HG03064 (cell line): ENCODE data around the gene GSG1L.

Experiments
- ATAC-seq: cut with Tn5 transposase; IDR thresholded peaks from one replicate; pipeline ENCODE4 v1.9.1; 2021; ENCODE audit warnings: low read depth; ENCODE audit not compliant: unreplicated experiment

GSG1L gene

DNA sequence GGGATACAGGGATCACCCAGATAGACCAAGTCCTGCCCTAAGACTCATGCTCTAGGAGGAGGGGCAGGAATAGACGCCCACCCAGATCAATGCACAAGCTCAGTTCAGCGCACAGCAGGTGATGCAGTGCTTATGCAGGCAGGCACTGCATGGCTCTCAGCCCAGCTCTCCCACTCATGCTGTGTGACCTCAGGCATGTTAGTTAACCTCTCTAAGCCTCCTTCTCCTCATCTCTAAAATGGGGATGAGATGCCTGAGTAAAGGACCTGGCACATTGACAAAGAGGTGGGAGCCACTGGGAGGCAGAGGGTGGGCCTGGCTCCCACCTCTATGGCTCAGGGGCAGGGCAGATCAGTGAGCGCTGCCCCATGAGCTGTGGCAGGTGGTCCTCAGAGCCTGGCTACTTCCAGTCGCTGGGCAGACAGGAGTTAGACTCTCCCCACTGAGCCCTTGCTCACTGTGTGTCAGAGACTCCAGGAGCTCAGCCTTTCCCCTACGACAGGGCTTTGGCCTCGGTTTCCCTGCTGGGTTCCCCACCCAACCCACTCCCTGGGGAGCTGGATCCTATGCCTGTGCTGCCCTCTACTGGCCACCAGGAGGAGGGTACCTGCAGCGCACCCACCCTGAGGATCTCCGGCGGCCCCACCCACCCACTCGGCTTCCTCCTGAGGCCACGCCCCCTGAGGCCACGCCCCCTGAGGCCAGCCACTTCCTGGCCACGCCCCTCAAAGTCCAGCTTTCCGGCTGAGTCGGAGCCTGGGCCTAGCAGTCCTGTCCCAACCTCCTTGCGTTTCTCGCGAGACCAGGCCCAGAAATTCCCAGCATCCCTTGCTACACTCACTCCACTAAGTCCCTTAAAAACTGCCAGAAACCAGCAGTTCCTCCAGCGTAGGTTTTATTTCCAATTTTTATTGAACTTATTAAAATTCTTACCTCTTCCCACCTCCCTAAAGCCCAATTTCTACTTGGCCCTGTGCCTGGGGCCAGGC lies 196.1 kb downstream of the GSG1L start:
- no peak for ATAC-seq

DNA sequence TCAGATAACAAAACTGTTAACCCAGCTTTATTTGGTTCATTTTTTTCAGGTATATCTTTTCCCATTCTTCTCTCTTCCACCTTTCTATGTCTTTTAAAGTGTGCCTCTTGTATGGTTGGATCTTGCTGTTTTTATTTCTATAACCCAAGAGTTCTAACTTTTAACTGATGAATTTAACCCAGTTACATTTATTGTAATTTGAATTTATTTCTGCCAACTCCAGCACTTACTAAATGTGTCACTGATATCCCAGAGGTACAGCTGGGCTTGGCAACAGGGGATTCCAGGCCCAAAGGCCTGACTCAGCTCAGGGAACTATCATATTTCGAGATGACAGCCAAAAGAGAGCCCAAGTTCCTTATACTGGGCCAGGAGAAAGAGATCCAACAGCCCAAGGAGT lies 200.1 kb downstream of the GSG1L start:
- no peak for ATAC-seq

DNA sequence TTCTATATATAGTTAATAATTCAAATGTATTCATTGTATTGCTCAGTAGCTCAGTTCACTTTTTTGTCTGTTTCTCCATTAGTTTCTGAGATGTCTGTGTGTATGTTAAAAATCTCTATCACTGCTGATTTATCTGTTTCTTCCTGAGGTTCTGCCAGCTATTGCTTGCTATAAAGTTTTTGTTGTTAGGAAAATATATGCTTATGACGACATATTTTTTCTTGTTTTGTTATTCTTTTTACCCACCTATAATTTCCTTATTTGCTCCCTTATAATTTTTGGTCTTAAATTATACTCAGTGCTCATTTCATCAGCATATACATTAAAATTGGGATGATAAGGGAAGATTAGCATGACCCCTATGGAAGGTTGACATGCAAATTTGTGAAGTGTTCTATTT lies 200.6 kb downstream of the GSG1L start:
- ATAC-seq, result no peak

DNA sequence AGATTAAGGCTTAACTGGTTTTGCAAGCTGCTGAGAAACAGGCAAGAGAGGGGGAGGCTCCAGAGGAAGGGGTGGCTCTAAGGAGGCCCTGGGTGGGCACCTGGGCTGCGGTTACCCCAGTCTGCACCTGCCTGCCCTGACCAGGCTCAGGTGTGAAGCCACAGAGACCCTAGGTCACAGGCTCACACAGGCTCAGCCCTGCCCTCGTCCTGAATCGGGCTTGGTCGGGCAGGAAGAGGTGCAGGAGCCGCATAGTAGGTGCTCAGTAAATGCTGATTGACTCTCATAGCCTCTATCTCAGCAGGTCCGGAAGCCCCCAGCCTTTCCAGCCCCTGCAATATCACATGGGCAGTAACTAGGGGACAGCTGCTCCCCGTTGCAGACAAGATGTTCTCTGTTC lies 203.4 kb downstream of the GSG1L start:
- ATAC-seq, result no peak

DNA sequence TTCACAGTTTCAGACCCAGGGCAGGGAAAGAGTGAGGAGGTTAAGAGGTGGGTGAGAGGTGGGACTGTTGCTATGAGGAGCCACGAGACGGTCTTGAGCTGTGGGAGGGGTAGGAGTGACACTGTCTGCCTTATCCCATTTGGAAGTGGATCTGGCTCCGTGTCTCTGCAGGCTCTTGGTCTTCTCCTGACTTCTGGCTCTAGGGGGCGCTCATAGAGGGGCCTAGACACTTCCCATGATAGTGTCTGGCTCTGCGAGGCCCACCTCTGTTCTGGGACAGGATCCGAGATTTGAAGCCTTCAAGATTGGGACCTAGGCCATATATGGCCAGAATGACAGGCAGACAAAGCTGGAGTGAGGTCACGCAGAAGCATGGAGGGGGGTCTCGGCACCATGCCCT lies 204.5 kb downstream of the GSG1L start:
- ATAC-seq, result no peak

DNA sequence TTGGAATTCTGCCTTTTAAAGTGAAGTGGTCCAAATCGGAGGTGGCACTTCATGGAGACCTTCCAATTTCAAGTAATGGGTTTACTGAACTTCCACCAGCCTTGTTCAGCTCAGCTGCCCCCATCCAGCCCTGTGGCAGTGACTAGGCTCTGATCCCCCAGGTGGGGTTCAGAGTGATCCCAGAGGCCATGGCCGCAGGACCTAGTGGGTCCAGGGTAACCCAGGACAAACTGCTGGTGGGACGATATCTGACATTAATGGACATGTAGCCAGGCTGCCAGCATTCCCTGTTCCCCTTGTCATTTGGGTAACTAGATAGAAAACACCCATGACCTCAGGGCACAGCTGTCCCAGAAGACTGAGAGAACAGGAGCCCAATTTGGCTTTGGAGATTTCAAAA lies 209.9 kb downstream of the GSG1L start:
- ATAC-seq, result no peak

DNA sequence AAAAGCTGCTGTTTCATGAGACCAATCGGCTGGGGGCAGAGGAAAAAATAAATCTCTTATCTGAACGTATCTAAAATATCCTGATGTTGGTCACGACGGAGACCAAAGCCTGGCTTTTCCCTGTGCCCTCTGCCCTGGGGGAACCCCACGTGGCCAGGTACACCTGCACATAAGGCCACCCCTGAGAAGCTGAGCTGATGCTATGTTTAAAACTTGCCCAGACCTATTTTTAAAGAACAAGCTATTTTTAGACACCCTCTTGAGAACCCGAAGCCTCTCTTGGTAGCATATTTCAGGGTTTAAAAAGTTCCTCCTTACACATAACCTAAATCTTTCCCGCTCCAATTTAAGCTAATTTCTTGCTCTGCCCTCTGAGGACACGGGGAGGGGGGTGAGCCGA lies 210.4 kb downstream of the GSG1L start:
- ATAC-seq, result no peak

DNA sequence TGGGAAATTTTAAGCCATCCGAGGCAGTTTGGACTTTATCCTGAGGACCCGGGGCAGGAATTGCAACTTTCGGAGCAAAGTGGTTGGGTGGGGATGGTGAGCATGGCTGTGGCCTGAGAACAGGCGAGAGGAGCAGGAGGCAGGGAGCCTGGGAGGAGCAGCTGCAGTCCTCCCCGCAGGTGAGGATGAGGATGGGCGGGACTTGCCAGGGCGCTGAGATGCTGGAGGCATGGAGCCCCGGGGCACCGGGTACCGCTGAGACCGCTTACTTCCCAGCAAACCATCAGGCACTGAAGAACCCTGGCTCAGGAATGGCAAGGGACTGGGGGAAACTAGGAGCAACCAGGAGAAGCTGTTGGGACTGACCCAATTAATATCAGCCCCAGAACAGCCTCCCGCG lies 210.8 kb downstream of the GSG1L start:
- no peak for ATAC-seq

DNA sequence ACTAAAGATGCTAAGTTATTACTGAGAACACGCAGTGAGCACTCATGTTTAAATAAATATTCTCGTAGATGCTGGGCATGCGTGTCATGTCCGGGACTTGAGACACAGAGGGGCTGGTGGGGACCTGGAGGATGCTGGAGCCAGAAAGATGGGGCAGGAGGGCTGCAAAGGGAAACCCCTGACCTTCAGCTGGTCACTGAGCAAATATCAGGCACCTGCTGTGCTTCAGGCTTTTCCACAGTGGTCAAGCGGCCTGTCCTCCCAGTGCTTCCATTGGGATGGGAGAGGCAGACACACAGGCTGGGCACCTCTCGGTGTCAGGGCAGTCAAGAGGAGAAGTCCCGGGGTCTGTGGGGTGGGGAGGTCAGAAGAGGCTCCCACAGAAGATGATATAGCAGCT lies 211.4 kb downstream of the GSG1L start:
- no peak for ATAC-seq

DNA sequence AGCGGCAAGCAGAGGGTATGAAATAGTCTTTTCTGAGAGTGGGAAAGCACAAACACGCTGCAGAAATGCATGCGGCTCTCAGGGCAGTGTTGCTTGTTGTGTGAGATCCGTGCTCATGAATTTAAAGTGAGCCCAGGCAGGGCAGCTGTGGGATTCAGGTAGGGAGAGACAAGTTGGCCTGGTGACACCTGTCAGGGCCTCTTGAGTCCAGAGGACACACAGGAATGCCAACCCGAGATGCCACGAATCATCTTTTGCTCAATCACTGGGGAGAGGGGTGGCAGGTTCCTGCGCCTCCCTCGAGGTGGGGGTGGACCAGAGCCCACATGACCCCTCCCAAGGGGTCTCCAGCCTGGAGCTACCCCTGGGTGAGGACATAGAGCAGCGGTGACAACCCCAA lies 211.9 kb downstream of the GSG1L start:
- no peak for ATAC-seq

DNA sequence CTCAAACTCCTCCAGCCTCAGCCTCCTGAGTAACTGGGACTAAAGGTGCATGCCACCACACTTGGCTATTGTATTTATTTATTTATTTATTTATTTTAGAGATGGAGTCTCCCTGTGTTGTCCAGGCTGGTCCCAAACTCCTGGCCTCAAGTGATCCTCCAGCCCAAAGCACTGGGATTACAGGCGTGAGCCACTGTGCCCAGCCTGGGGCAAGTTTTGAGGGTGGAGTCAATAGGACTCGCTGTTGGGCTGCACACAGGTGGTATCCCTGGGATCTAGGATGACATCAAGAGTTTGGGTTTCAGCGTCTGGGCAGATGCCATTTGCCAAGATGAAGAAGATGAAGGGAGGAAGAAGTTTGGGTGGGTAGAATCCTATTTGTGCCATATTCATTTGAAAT lies 213.9 kb downstream of the GSG1L start:
- no peak for ATAC-seq

DNA sequence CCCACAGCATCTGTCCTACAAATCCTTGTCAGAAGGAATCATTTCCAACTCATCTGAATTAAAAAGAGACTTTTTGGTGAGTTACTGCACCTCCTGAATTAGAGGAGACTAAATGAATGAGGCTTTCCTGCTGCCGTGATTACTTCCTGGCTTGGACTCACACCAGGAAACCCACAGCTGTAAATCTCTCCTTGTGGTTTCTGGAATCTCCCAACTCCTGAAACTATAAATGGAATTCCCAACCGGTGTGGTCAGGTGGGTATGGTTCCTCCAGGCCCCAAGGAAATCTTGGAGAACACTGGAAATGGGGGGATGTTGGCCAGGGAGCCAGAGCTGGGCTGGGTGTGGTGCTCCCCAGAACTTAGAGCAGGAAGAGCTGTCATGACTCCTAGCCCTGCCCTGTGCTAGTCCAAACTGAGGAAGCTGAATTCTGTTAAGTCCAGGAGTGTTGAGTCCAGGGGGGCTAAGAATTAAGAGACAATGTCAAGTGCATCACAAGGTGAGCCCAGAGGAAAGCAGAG lies 216.4 kb downstream of the GSG1L start:
- ATAC-seq, result no peak

DNA sequence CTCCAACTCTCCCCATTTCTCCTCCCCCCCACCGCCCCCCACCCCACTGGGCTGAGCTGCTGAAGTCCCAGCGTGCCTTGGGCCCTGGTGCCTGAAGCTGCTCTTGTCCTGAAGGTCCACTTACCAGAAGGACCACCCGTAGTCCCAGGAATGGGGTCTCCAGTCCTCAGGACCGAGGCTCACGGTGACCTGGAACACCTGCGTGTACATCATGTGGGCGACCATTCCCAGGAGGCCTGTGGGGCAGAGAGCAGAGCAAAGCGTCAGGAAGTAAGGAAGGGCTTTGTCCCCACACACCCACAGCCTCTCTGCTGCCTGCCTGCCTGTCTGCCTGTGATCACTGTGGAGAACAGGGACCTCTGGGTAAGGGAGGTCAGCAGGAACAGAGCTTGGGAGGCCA lies 218.7 kb downstream of the GSG1L start:
- no peak for ATAC-seq

DNA sequence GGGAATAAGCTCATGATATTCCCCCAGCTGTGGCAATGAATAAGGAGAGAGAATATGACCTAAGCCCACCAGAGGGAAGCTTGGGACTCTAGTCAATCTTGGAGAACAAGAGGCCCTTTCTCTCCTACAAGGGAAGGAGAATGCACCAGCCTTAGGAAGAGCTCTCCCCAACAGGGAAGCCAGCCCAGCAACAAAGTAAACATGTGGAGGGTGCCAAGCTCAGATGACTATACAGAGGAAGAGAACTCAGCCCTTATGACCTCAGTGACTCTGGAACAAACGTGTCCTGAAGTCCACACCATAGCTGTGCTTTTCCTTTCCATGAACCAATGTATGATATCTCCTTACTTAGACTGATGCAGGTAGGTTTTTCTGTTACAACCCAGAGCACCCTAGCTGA lies 219.7 kb downstream of the GSG1L start:
- no peak for ATAC-seq

DNA sequence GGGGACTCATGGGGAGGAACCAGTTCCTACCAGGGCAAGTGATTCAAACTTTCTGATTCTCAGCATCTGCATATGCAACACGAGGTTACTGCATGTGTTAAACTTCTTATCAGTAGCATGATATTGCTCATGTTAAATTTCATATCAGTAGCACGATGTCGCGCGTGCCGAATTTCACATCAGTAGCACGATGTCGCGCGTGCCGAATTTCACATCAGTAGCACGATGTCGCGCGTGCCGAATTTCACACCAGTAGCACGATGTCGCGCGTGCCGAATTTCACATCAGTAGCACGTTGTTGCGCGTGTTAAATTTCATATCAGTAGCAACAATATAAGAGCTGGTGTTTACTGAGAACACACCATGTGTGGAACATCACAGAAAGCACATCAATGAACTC lies 221.6 kb downstream of the GSG1L start:
- no peak for ATAC-seq

DNA sequence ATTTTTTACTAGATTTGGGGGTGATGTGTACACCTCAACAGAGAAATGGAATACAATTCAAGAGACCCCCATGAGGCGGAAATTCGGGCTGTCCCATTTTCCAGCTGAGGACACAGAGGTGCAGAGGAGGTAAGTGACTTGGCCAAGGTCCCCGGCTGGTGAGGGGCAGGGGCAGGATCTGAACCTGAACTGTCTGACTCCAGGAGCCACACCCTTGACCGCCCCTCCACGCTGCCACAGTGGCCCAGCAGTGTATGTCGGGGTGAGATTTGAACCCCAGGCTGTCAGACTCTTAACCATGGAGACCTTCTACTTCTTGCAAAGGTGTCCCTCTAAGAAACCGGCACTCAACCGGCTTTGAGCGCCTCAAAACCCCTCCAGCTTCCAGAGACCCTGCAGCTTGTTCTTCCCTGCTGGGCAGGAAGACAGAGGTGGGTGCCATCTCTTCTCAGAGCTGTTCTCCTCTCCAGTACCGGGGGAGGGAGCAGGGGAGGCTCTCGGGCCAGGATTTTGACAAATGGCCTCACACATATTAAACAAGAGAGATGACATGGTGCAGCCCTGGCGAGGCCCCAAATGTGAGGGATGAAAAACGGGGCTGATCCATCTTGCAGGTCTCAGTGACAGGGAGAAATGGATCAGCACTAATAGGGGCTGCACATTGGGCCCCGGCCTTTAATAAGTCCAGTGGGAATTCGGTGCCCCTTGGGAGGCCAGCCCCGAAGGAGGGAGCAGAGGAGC lies 222.3 kb downstream of the GSG1L start:
- no peak for ATAC-seq

DNA sequence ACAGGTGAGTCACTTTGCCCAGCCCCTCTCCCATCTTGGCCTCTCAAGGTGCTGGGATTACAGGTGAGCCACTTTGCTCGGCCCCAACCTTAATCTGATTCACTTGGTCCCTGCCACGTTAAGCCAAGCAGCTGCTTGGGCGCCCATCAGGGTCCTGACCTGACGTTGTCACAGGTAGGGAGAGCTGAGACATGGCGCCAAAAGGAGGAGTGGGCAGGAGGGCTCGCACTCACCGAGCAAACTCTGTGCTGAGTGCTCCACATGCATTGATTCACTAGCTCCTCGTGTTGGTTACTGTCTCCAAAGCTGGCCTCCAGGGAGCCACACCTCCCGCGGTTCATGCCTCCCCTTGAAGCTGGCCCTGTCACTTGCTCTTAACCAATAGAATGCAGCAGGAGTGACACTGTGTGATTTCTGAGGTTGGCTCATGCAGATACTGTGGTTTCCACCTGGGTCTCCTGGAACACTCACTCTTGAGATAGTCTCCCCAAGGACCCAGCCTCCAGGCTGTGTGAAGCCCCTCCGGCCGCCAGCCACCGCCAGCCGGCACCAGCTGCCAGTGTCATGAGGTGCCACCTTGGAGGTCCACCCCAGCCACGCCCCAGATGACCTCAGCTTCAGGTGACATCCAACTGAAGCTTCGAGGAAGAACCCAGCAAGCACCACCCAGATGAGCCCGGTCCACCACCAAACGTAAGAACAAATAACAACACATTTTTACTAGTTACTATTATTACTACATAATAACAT lies 223.0 kb downstream of the GSG1L start:
- ATAC-seq, result no peak

DNA sequence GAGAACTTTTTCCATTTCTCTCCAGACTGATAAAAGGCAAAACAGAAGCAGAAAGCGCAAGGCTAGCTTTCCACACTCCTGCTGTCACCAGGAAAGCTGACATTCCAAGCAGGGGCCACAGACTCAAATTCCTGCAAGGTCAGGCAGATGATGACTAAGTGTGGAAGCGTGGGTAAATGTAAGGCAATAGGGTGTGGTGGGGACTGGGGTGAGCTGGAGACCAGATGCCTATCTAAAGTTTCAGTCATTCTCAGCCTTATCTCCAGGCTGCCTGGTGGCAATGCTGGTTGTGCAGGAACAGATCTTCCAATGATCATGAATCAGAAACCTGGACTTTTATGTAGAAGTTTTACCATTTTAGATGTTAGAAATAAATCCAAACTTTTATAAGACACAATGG lies 224.1 kb downstream of the GSG1L start:
- no peak for ATAC-seq

DNA sequence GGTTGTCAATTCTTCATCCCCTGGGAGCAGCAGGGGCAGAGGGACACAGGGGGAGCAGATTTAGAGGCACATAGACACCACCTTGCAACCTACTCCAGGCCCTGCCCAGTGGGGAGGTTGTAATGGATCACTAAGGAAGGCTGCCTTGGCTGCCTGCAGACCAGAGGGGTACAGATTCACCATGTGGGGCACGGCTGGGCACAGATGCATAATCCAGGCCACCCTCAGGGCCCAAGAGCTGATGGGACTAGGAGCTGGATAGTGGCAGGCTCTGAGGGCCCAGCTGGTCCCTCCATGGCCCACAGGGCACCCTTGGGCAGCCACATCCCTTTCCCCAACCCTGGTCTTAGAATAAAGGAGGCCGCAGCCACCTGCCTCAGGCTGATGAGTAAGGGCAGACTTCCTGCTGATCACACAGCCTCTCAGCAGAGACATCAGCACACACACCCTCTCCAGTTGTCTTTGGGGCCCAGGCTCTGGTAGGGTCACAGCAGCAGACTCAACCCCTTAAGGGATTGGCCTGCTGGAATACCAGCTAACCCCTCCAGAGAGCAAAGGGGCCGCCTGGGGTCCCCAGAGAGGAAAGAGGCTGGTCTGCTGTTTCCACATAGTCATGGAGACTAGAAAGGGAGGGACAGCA lies 224.9 kb downstream of the GSG1L start:
- ATAC-seq, result no peak

DNA sequence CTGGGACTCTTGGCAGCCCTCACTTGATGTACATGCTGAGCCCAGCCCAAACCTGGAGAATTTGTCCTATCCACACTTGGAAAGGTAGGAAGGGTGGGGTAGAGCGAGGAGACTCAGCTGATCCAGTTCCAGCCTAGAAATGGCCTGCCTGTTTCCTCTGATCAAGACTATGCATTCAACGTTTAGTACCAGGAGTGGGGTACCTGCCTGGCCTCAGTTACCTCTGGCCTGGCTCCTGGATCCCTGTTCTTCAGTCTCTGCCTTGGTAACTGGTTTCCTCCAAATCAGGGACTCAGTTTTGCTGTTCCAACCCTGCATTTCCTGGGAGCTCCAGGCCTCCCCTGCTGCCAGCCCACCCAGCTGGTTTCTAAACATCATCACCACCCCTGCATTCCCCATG lies 233.5 kb downstream of the GSG1L start:
- no peak for ATAC-seq
